MM.1S (cell line): ENCODE data around the gene RNF208.

ENCODE experiments used
- DNase-seq: peaks from one replicate; pipeline ENCODE4 v3.0.0-alpha.2; 2015
- H2AFZ ChIP-seq: fragments of 300-600 bp; sonication (generic); 2 replicates; pipeline ENCODE4 v1.6.0; 2016; ENCODE audit warnings: antibody characterized with exemption, low read length
- H3F3A ChIP-seq: fragments of 300-600 bp; sonication (generic); 2 replicates; pipeline ENCODE4 v1.6.1; 2016; ENCODE audit warnings: mild to moderate bottlenecking, antibody characterized with exemption, low read length, moderate library complexity, mixed read lengths; ENCODE audit not compliant: insufficient read depth
- H3K27ac ChIP-seq: fragments of 300-600 bp; sonication (generic); 2 replicates; pipeline ENCODE4 v1.5.1; 2016; ENCODE audit warnings: mild to moderate bottlenecking, low read length
- H3K27me3 ChIP-seq: fragments of 300-600 bp; sonication (generic); replicated peaks from 2 replicates; pipeline ENCODE4 v1.6.0; 2016; ENCODE audit warnings: low read length; ENCODE audit not compliant: insufficient read depth
- H3K36me3 ChIP-seq: fragments of 300-600 bp; sonication (generic); replicated peaks from 2 replicates; pipeline ENCODE4 v1.6.1; 2016; ENCODE audit warnings: mild to moderate bottlenecking, low read length, mixed read lengths; ENCODE audit not compliant: insufficient read depth
- H3K4me1 ChIP-seq: fragments of 300-600 bp; sonication (generic); 2 replicates; pipeline ENCODE4 v1.6.1; 2016; ENCODE audit warnings: low read length, mixed read lengths
- H3K4me2 ChIP-seq: fragments of 300-600 bp; sonication (generic); 2 replicates; pipeline ENCODE4 v1.6.0; 2016; ENCODE audit warnings: low read depth, low read length
- H3K4me3 ChIP-seq: fragments of 300-600 bp; sonication (generic); 2 replicates; pipeline ENCODE4 v1.5.1; 2016; ENCODE audit warnings: low read length, mixed read lengths
- H3K79me2 ChIP-seq: fragments of 300-600 bp; sonication (generic); 2 replicates; pipeline ENCODE4 v1.6.1; 2016; ENCODE audit warnings: mixed run types, low read length, mixed read lengths
- H3K9ac ChIP-seq: fragments of 300-600 bp; sonication (generic); 2 replicates; pipeline ENCODE4 v1.6.1; 2016; ENCODE audit warnings: low read length, mixed read lengths
- H3K9me2 ChIP-seq: fragments of 300-600 bp; sonication (generic); replicated peaks from 2 replicates; pipeline ENCODE4 v1.6.1; 2016; ENCODE audit warnings: mild to moderate bottlenecking, low read length, mixed read lengths; ENCODE audit not compliant: insufficient read depth
- H3K9me3 ChIP-seq: fragments of 300-600 bp; sonication (generic); replicated peaks from 2 replicates; pipeline ENCODE4 v1.6.1; 2016; ENCODE audit warnings: mild to moderate bottlenecking, low read length, mixed read lengths; ENCODE audit not compliant: insufficient read depth
- H4K20me1 ChIP-seq: fragments of 300-600 bp; sonication (generic); 2 replicates; pipeline ENCODE4 v1.6.1; 2016; ENCODE audit warnings: mild to moderate bottlenecking, low read length, moderate library complexity, mixed read lengths; ENCODE audit not compliant: insufficient read depth
- EZH2 ChIP-seq: fragments of 300-600 bp; sonication (generic); optimal IDR thresholded peaks from 2 replicates; pipeline ENCODE3; 2017; ENCODE audit warnings: low read depth, mild to moderate bottlenecking, antibody characterized with exemption, low read length, mixed read lengths
- EZH2phosphoT487 ChIP-seq: fragments of 300-600 bp; sonication (generic); IDR thresholded peaks from 2 replicates; pipeline ENCODE4 v1.6.1; 2018; ENCODE audit warnings: antibody characterized with exemption, low read length
- TF ChIP-seq, protein P1 (sequence below): fragments of 300-600 bp; sonication (generic); IDR thresholded peaks from 2 replicates; pipeline ENCODE4 v1.5.1; 2016; ENCODE audit warnings: antibody characterized with exemption, low read length, mixed read lengths

The RNF208 gene

DNA sequence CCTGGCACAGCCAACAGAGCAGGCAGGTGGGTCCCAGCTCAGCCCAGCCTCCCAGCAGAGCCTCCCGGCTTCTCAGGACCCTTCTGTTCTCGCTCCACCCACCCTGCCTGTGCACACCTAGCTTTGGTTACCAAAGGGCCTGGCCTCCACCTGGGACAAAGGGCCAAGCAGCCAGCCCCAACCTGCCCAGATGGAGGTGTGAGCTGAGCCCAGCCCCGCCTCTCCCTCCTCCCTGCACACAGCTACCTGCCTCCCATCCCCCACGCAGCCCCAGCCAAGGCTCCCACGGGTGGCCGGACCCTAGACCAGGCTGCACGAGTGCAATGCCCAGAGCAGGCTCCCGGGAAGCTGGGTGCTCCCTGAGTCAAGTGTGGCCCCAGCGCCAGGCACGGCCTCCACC lies 27.1 kb downstream of the RNF208 start:
- peaks cover 3% of the 10 kb centered on the region for H3K4me1 ChIP-seq
- TF ChIP-seq EZH2phosphoT487, result no peak
- no peak for TF ChIP-seq EZH2
- TF ChIP-seq, protein P1, sequence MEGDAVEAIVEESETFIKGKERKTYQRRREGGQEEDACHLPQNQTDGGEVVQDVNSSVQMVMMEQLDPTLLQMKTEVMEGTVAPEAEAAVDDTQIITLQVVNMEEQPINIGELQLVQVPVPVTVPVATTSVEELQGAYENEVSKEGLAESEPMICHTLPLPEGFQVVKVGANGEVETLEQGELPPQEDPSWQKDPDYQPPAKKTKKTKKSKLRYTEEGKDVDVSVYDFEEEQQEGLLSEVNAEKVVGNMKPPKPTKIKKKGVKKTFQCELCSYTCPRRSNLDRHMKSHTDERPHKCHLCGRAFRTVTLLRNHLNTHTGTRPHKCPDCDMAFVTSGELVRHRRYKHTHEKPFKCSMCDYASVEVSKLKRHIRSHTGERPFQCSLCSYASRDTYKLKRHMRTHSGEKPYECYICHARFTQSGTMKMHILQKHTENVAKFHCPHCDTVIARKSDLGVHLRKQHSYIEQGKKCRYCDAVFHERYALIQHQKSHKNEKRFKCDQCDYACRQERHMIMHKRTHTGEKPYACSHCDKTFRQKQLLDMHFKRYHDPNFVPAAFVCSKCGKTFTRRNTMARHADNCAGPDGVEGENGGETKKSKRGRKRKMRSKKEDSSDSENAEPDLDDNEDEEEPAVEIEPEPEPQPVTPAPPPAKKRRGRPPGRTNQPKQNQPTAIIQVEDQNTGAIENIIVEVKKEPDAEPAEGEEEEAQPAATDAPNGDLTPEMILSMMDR, result no peak
- H2AFZ ChIP-seq, result no peak overlapping the region
- peaks cover 6% of the 10 kb centered on the region for H3F3A ChIP-seq
- no peak overlapping the region for H3K4me2 ChIP-seq
- H3K9me3 ChIP-seq, result no peaks in the 10 kb centered on the region
- H3K79me2 ChIP-seq, result peaks cover 19% of the 10 kb centered on the region
- no peak overlapping the region for H3K9ac ChIP-seq
- no peaks in the 10 kb centered on the region for H4K20me1 ChIP-seq
- H3K36me3 ChIP-seq, result no peaks in the 10 kb centered on the region
- H3K27me3 ChIP-seq, result no peaks in the 10 kb centered on the region
- no peak for DNase-seq
- H3K4me3 ChIP-seq, result no peak overlapping the region
- no peaks in the 10 kb centered on the region for H3K9me2 ChIP-seq
- no peak overlapping the region for H3K27ac ChIP-seq

DNA sequence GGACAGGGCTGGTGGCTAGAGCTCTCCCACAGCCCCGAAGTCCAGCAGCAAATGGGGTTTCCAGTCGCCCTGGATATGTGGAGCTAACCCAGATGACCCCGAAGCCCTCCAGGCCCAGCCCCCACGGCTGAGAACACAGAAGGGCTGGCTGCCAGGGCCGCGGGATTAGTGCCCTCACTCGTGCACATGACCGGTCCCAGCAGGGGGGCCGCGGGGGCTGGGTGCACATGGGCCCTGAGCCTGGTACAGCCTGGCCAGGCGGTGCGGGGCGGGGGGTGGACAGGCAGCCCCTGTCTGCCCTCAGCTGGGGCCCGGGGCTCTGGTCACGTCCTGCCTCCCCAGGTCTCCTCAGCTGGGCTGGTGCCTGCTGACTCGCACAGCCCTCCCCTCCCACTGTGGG lies 27.7 kb downstream of the RNF208 start:
- H3F3A ChIP-seq, result peaks cover 11% of the 10 kb centered on the region
- H3K9me3 ChIP-seq, result no peaks in the 10 kb centered on the region
- H4K20me1 ChIP-seq, result no peaks in the 10 kb centered on the region
- H3K27ac ChIP-seq, result no peak overlapping the region
- H3K9ac ChIP-seq, result no peak overlapping the region
- H2AFZ ChIP-seq, result no peak overlapping the region
- H3K4me1 ChIP-seq, result peaks cover 6% of the 10 kb centered on the region
- no peak for TF ChIP-seq EZH2phosphoT487
- TF ChIP-seq, protein P1, result no peak
- no peak for DNase-seq
- H3K79me2 ChIP-seq, result peaks cover 21% of the 10 kb centered on the region
- H3K9me2 ChIP-seq, result no peaks in the 10 kb centered on the region
- H3K27me3 ChIP-seq, result no peaks in the 10 kb centered on the region
- H3K4me3 ChIP-seq, result no peak overlapping the region
- no peaks in the 10 kb centered on the region for H3K36me3 ChIP-seq
- H3K4me2 ChIP-seq, result no peak overlapping the region

DNA sequence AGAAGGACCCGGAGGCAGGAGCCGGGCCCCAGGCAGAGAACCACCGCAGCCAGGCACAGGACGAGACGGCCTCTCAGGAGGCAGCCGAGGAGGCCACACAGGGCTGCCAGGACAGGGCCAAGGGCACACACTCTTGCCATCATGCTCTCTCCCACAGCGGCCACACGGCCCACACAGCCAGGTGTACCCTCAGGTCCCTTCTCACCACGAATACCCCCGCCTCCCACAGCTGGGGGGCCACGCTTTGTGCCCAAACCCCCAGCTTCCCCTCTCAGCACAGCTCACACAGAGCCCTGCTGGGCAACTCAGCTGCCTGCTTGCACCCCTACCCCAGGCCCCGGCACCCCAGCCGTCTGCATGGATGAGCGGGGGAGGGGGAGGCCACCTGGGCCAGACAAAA lies 28.3 kb downstream of the RNF208 start:
- H3K36me3 ChIP-seq, result no peaks in the 10 kb centered on the region
- H3K27me3 ChIP-seq, result no peaks in the 10 kb centered on the region
- no peak overlapping the region for H3K4me3 ChIP-seq
- H3K9me2 ChIP-seq, result no peaks in the 10 kb centered on the region
- no peaks in the 10 kb centered on the region for H3K9me3 ChIP-seq
- H3K79me2 ChIP-seq, result peaks cover 22% of the 10 kb centered on the region
- H3F3A ChIP-seq, result peaks cover 17% of the 10 kb centered on the region
- no peak overlapping the region for H3K4me2 ChIP-seq
- peaks cover 6% of the 10 kb centered on the region for H3K4me1 ChIP-seq
- H3K27ac ChIP-seq, result no peak overlapping the region
- H3K9ac ChIP-seq, result no peak overlapping the region
- DNase-seq, result no peak
- H4K20me1 ChIP-seq, result no peaks in the 10 kb centered on the region
- TF ChIP-seq EZH2, result no peak
- TF ChIP-seq EZH2phosphoT487, result no peak
- TF ChIP-seq, protein P1, result no peak
- H2AFZ ChIP-seq, result no peak overlapping the region

DNA sequence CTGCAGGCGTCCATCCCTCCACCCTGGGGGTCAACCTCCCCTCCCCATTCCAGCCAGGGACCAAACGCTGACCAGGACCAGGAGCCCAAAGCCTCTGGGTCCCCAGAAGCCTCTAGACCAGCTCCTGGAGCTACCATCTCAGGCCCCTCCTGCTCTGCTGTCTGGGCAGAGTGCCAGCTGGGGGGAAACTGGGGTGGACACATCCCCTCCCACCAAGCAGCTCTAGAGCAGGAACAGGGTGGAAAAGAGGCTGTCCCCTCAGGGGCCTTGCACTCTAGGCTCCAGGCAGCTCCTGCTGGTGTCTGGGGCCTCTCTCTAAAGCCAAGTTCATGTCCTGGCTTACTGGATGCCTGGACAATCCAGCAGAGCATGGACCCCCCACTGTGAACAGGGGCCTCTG lies 29.2 kb downstream of the RNF208 start:
- no peak overlapping the region for H3K27ac ChIP-seq
- DNase-seq, result no peak
- peaks cover 6% of the 10 kb centered on the region for H3K4me1 ChIP-seq
- no peak for TF ChIP-seq EZH2
- TF ChIP-seq EZH2phosphoT487, result no peak
- H3F3A ChIP-seq, result peaks cover 19% of the 10 kb centered on the region
- no peak overlapping the region for H2AFZ ChIP-seq
- no peaks in the 10 kb centered on the region for H3K9me2 ChIP-seq
- H3K4me3 ChIP-seq, result no peak overlapping the region
- no peaks in the 10 kb centered on the region for H3K9me3 ChIP-seq
- no peak overlapping the region for H3K9ac ChIP-seq
- H3K79me2 ChIP-seq, result peaks cover 27% of the 10 kb centered on the region
- H4K20me1 ChIP-seq, result no peaks in the 10 kb centered on the region
- H3K4me2 ChIP-seq, result no peak overlapping the region
- H3K36me3 ChIP-seq, result no peaks in the 10 kb centered on the region
- H3K27me3 ChIP-seq, result no peaks in the 10 kb centered on the region
